TTC549 (cell line): ENCODE data around the gene EXOG.

Experiments
- FAIRE-seq: peaks from 2 replicates; lab custom pipeline; 2012; peaks lifted over from hg19 to GRCh38; lab: Jason Lieb, UNC

The EXOG gene

DNA sequence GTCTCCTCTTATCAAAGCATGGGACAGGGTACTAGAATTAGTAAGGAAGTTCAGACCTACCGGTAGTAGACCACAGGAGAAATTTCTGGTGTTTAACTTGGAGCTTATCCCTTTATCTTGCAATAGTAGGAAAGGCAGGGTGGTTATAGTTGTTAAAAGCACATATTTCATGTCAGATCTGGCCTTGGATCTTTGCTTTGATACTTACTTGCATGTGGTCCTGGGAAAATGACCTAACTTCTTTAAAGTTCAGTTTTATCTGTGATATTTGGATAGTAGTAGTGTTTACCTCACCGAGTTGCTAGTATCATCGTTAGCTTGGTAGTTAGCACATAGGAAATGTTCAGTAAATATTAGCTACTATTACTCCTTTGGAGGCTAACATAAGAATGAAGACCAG, 15.4 kb downstream of the EXOG start:
- FAIRE-seq: no peak

- FAIRE-seq: no peak
Measured at GRCh38 chr3:38515367-38515766, 19.2 kb downstream of the EXOG start.

- no peak for FAIRE-seq
Measured at GRCh38 chr3:38516669-38517068, 20.5 kb downstream of the EXOG start.

- no peak for FAIRE-seq
Measured at GRCh38 chr3:38519000-38519399, 22.9 kb downstream of the EXOG start.

DNA sequence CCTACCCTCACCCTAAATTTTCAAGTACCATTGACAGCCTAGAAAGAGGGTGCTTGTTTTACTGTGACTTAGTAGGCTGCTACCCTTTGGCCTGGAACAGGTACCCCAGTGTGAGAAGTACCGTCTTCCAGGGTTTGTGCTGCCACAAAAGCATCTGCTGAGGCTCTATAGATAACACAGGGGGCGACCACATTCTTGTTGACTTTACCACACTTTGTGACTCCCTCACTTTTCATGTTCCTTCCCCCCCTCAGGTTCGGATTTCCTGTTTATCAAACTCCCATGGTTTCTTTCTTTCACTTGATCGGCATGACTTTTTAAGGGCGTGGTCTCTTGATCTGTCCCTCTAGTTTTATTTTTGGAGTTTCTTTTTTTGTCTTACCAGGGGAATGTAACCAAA, 23.5 kb downstream of the EXOG start:
- FAIRE-seq: no peak

GRCh38 chr3:38521391-38521987, 25.3 kb downstream of the EXOG start:
- peak; percentile 22 for FAIRE-seq

GRCh38 chr3:38522002-38522401, 25.9 kb downstream of the EXOG start:
- FAIRE-seq: no peak

GRCh38 chr3:38524141-38524739, 28.1 kb downstream of the EXOG start:
- FAIRE-seq: no peak

- FAIRE-seq: no peak
Measured at GRCh38 chr3:38526792-38527191, 30.7 kb downstream of the EXOG start.

GRCh38 chr3:38528457-38528856, 32.3 kb downstream of the EXOG start:
- no peak for FAIRE-seq

DNA sequence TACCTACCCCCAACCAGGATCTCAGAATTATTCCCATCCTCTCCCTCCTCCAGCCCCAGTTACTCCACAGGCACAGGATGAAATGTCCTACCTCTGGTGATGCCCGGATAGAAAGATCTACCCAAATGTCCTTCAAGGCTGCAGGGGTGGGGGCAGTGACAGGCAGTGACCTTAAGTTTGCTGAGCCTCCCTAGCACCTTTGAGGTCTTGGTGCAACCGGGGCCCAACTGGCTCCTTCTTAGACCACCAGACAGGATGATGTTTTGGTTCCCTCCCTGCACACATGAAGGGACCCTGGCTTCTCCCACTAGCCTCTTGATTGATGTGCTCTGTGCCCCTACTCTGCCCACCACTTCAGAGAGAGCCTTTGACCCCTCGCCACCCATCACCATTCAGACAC, 36.4 kb downstream of the EXOG start:
- no peak for FAIRE-seq

GRCh38 chr3:38533285-38533976, 37.3 kb downstream of the EXOG start:
- no peak for FAIRE-seq

GRCh38 chr3:38534180-38534579, 38.0 kb downstream of the EXOG start:
- no peak for FAIRE-seq

GRCh38 chr3:38534604-38535003, 38.5 kb downstream of the EXOG start:
- no peak for FAIRE-seq

DNA sequence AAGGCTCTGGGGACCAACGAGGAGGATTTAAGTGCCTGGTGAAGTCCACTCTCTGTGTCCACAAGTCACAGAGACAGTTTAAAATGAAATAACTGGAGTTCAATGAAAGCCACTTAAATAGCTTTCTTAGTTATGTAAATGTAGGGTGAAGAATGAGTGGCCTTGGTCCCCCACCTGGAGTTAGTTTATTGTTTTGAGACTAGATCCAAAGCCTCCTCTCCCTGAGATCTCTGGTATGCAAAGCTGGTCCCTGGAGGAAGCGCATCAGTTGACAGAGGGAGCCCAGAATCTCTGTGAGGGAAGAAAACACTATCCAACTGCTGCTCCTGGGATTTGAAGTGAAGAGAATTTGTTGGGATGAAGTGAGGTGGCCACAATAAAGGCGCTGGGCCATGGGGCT, 40.5 kb downstream of the EXOG start:
- FAIRE-seq: no peak

DNA sequence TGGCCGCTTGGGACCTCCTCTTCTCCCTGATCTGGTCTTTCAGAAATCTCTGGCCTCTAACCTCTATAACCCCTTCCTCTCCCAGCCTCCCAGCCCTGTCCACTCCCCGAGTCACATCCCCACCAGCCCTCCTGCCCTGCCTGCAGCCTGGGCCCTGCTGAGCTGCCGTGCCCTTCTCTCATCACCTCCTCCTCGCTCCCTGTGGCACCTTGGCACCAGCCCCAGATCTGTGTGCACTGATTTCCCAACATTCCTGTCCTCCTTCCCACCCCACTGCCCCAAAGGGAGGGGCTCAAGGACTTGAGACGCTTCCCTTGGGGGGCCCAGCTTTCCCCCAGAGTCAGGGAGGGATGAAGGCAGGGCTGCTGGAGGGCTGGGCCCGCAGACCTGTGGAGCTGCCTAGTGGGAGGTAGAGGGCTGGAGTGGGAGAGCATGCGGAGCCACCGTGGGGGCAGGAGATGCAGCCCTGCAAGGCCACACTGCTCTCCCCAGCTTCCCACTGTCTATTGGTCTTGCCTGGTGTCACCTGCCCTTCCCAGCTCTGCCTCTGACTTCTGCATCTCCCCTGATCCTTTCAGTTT, 42.7 kb downstream of the EXOG start:
- no peak for FAIRE-seq

DNA sequence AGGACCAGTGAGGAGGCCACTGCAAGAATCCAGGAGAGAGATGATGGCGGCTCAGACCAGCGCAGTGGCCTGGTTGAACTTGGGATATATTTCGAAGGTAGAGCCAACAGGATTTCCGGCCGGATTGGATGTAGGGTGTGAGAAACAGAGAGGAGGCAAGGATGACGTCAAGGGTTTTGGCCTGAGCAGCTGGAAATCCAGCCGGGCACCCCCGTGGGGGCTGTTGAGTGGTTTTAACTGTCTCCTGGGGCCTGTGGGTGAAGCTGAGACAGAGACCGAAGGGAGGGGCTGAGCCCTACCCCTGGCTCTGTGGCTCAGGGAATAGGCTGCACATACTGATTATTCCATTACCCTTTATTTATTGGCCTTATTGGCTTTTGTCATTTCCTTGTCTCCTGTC, 45.7 kb downstream of the EXOG start:
- FAIRE-seq: no peak

GRCh38 chr3:38542401-38543298, 46.5 kb downstream of the EXOG start:
- no peak for FAIRE-seq

DNA sequence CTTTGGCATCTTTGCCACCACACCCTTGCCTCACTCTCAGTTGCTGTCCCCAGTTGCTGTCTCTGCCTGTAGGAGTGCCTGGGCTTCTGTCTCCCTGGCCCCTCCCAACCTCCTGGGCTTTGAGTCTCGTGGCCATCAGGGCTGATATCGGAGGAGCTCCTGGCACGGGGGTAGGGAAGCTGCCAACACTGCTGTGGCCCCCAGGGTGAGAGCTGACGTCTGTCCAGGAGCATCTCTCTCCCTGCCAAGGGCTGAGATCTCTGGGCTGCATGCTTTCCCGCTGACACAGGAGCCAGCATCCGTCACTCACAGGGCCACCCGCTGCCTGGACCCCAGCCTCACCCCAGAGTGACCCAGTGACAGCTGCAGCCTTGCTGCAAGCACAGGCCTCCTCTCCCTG, 47.4 kb downstream of the EXOG start:
- no peak for FAIRE-seq

DNA sequence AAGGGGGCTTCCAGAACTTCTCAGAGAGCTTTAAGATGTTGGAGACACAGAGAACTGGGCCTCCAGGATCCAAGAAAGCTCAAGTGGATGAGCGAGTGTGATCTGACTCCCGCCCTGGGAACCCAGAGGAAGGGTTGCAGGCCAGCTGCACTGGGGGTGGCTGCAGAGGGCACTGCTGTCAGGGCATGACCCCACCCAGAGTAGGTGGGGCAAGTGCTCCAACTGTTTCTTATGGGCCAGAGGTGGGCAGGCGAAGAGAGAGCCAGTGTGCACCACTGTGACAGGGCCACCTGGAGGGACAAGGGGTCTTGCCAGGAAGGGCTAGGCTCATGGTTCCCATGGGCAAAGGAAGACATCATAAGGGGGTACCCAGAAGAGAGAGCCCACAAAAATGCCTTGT, 48.8 kb downstream of the EXOG start:
- FAIRE-seq: no peak

- no peak for FAIRE-seq
Measured at GRCh38 chr3:38545550-38545949, 49.4 kb downstream of the EXOG start.

DNA sequence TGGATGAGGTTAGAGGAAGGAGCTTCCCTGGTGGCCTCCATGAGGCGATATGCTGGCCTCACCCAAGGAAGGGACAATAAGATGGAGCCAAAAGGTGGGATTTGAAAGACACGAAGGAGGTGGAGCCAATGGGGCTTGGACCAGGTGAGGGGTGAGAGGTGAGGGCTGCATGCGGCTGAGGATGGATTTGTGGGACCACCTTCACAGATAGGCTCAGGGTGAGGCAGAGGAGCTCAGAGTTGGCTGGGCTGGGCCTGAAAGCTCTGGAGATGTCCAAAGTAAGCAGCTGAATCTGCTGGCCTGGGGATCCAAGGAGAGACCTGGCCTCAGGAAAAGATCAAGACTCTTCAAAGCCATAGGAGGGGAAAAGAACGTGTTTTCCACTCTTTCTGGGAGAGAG, 49.8 kb downstream of the EXOG start:
- no peak for FAIRE-seq
